Activated CD8-positive, alpha-beta memory T cell treated with anti-CD3 and anti-CD28 coated beads for 4 hours (primary cell): Measurements from ENCODE around the gene KIR2DL4.
"Not testable (repeated sequence)": the region's sequence is repeated elsewhere in the genome, so short reads cannot be mapped to it uniquely, and the experiment has no call there.

ENCODE experiments used
- DNase-seq, 2 donors: peaks; one replicate each; pipeline ENCODE4 v3.0.0-alpha.2; 2020; ENCODE audit warnings: low read depth in 2 of 2

Gene KIR2DL4

DNA sequence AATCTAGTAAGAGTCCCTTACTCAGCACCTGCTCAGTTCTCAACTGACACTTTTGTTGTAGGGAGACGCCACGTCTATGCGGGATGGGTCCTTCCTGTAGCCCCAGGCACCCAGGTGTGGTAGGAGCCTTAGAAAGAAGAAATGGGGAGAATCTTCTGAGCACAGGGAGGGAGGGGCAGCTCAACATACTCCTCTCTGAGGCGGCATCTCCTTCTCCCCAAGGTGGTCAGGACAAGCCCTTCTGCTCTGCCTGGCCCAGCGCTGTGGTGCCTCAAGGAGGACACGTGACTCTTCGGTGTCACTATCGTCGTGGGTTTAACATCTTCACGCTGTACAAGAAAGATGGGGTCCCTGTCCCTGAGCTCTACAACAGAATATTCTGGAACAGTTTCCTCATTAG lies 1.2 kb downstream of the KIR2DL4 start:
- DNase-seq, result no peak

DNA sequence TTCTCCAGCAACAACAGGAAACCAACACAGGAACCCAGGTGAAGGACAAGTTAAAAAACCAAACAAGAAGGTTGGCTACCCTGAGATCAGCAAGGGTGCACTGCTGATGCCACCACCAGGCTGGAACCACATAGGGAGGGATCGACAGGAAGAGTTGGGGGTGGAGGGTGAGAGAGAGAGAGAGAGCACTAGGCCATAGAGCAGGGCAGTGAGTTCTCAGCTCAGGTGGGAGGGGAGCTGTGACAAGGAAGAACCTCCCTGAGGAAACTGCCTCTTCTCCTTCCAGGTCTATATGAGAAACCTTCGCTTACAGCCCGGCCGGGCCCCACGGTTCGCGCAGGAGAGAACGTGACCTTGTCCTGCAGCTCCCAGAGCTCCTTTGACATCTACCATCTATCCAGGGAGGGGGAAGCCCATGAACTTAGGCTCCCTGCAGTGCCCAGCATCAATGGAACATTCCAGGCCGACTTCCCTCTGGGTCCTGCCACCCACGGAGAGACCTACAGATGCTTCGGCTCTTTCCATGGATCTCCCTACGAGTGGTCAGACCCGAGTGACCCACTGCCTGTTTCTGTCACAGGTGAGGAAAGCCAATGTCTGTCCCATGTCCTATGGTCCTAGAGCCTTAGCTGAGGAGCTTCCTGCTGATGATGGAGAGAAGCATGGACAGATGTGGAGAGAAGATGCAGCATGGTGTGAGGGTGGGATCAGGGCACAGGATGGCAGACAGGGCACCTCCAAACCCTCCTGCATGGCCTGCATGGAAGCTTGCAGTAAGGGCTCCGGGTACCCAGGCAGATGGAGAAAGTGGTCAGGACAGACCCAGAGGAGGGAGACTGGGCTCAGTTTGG lies 2.5 kb downstream of the KIR2DL4 start:
- DNase-seq, result no peak

DNA sequence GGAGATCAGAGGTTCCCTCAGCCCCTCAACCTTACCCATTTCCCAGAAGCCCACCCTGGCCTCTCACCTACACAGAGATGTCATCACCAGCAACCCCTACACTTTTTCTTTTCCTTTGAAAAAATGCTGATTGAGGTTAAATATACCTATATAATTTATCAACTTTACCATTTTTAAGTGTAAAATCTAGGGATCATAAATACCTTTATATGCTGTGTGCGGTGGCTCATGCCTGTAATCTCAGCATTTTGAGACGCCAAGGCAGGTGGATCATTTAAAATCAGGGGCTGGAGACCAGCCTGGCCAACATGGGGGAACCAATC lies 3.1 kb downstream of the KIR2DL4 start:
- DNase-seq, result no peak

DNA sequence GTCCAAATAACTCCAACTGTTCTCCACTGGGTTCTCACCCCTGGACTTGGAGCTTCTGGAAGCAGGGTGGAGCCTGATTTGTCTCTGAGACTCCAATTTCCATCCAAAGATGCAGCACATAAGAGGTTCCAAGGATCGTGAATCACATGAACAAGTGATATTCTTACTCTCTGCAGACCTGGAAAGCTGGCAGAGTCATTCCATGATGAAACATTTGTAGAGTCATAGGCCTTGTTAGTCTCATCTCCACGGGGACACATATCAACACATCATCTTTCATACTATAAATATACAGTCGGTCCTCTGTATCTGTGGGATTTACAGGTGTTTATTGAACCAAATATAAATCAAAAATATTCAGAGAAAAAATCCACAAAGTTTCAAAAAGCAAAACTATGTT lies 11.2 kb downstream of the KIR2DL4 start:
- not testable (repeated sequence) for DNase-seq

DNA sequence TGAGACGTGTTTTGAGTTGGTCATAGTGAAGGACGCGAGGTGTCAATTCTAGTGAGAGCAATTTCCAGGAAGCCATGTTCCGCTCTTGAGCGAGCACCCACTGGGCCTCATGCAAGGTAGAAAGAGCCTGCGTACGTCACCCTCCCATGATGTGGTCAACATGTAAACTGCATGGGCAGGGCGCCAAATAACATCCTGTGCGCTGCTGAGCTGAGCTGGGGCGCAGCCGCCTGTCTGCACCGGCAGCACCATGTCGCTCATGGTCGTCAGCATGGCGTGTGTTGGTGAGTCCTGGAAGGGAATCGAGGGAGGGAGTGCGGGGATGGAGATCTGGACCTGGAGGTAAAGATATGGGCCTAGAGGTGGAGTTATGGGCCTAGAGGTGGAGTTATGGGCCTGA lies 12.8 kb downstream of the KIR2DL4 start, which contains the start of gene KIR3DL1:
KIR3DL1 (plus strand) TSS at position 218 of the 400 bp plus-strand sequence.
- not testable (repeated sequence) for DNase-seq

DNA sequence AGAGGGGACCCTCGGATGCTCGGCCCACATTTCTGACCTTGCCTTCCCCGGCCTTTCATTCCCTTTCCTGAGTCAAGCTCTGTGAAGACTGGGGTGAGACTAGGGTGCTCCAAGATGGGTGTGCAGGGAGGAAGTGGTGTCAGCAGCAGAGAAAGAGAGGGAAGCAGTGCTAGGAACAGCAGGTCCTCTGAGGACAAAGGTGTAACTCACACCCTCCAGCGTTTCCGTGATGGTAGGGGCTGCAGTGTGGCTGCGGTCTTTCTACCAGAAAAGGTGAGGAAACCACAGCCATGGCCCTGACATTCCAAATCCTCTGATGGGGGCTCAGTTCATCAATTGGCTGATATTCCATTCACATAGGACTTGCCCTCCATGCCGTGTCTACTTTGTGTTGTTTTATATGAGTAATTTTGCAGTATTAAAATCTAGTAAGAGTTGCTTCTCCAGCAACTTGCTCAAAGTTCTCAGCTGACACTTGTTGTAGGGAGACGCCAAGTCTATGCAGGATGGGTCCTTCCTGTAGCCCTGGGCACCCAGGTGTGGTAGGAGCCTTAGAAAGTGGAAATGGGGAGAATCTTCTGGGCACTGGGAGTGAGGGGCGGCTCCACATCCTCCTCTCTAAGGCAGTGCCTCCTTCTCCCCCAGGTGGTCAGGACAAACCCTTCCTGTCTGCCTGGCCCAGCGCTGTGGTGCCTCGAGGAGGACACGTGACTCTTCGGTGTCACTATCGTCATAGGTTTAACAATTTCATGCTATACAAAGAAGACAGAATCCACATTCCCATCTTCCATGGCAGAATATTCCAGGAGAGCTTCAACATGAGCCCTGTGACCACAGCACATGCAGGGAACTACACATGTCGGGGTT lies 14.5 kb downstream of the KIR2DL4 start:
- no peak for DNase-seq

DNA sequence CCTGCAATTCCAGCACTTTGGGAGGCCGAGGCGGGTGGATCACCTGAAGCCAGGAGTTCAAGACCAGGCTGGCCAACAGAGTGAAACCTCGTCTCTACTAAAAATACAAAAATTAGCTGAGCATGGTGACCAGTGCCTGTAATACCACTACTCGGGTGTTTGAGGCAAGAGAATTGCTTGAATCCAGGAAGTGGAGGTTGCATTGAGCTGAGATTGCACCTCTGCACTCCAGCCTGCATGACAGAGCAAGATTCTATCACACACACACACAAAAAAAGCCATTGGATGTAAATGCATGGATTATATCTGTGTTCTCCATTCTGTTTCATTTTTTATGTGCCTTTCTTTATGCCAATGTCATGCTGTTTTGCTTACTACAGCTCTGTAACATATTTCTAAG lies 21.0 kb downstream of the KIR2DL4 start:
- not testable (repeated sequence) for DNase-seq

DNA sequence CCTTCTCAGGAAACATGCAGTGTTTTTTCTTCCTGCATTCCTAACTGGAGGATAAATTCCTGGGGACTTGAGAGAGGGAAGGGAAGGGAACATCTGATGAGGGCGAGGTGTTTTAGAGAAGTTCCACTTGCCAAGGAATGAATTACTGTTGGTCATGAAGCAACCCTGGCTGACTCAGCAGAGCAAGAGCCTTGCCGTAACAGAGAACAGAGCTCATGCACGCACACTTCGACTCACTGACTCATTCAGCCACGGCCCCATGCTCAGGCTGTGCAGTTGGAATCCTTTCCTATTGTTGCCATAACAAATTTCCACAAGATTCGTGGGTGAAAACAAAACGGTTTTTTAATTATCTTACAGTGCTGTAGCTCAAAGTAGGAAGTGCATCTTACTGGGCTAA lies 21.9 kb downstream of the KIR2DL4 start:
- DNase-seq, result not testable (repeated sequence)

DNA sequence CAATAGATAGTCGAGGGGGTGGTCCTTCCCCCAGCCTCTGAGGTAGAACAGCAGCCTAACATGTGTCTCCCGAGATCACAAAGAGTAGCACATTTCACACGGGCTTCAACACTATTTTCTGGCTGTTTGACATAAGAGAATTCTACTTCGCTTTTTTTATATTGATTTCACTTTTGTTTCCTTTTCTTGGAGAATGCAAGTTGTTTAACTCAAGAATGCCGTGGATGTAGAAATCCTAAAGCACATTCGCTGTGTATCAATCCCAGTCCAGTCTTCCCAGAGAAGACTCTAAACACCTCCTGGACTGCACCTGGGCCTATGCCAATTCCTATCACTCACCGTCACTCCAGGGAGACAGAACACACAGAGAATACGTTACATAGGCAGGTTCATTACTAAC lies 24.7 kb downstream of the KIR2DL4 start:
- not testable (repeated sequence) for DNase-seq

DNA sequence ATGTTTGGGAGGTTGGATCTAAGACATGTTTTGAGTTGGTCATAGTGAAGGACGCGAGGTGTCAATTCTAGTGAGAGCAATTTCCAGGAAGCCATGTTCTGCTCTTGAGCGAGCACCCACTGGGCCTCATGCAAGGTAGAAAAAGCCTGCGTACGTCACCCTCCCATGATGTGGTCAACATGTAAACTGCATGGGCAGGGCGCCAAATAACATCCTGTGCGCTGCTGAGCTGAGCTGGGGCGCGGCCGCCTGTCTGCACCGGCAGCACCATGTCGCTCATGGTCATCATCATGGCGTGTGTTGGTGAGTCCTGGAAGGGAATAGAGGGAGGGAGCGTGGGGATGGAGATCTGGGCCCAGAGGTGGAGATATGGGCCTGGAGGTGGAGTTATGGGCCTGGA lies 29.1 kb downstream of the KIR2DL4 start, which contains the start of gene KIR2DS4:
KIR2DS4 (plus strand) TSS at position 181 of the 400 bp plus-strand sequence.
- DNase-seq, result not testable (repeated sequence)

DNA sequence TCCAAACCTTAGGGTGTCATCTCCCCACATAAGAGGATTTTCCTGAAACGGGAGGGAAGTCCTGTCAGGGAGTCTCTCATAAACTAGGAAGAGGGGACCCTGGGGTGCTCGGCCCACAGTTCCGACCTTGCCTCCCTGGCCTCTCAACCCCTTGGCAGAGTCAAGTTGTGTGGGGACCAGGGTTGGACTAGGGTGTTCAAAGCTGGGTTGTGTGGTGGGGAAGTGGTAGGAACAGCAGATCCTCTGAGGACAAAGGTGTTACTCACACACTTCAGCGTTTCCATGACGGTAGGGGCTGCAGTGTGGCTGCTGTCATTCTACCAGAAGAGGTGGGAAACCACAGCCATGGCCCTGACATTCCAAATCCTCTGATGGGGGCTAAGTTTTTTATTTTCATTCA lies 31.7 kb downstream of the KIR2DL4 start:
- not testable (repeated sequence) for DNase-seq

DNA sequence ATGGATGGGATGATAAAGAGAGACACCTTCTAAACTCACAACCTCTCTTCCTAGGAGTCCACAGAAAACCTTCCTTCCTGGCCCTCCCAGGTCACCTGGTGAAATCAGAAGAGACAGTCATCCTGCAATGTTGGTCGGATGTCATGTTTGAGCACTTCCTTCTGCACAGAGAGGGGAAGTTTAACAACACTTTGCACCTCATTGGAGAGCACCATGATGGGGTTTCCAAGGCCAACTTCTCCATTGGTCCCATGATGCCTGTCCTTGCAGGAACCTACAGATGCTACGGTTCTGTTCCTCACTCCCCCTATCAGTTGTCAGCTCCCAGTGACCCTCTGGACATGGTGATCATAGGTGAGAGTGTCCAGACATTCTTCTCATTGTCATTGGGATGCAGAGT lies 34.1 kb downstream of the KIR2DL4 start:
- DNase-seq, result not testable (repeated sequence)

DNA sequence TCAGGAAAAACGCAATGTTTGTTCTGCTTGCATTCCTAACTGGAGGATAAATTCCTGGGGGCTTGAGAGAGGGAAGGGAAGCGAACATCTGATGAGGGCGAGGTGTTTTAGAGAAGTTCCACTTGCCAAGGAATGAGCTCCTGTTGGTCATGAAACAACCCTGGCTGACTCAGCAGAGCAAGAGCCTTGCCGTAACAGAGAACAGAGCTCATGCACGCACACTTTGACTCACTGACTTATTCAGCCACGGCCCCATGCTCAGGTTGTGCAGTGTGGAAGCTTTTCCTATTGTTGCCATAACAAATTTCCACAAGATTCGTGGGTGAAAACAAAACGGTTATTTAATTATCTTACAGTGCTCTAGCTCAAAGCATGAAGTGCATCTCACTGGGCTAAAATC lies 39.8 kb downstream of the KIR2DL4 start:
- not testable (repeated sequence) for DNase-seq

DNA sequence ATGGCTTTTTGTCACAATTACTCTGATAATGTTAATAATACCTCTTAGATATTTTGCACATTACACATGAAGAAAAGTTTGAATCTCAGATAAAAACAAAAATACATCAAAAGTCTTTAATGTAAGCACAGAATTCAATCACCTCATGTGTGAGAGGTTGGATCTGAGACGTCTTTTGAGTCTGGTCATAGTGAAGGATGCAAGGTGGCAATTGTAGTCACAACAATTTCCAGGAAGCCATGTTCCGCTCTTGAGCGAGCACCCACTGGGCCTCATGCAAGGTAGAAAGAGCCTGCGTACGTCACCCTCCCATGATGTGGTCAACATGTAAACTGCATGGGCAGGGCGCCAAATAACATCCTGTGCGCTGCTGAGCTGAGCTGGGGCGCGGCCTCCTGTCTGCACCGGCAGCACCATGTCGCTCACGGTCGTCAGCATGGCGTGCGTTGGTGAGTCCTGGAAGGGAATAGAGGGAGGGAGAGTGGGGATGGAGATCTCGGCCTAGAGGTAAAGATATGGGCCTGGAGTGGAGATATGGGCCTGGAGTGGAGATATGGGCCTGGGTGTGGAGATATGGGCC lies 46.7 kb downstream of the KIR2DL4 start, which contains the start of gene KIR3DL2:
KIR3DL2 (plus strand) TSS at position 383 of the 580 bp plus-strand sequence; CDS start at position 416, 33 bp downstream.
- not testable (repeated sequence) for DNase-seq

DNA sequence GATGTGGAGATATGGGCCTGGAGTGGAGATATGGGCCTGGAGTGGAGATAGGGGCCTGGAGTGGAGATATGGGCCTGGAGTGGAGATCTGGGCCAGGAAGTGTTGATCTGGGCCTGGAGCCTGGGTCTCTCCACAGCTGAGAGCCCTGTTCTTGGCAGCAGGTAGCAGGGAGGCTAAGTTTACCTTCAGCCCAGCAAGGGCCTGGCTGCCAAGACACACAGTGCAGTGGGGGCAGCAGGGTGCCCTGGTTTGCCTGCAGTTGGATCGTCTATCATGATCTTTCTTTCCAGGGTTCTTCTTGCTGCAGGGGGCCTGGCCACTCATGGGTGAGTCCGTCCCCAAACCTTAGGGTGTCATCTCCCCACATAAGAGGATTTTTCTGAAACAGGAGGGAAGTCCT lies 47.5 kb downstream of the KIR2DL4 start:
- no peak for DNase-seq

DNA sequence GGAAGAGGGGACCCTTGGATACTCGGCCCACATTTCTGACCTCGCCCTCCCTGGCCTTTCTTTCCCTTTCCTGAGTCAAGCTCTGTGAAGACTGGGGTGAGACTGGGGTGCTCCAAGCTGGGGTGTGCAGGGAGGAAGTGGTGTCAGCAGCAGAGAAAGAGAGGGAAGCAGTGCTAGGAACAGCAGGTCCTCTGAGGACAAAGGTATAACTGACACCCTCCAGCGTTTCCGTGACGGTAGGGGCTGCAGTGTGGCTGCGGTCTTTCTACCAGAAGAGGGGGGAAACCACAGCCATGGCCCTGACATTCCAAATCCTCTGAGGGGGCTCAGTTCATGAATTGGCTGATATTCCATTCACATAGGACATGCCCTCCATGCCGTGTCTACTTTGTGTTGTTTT lies 47.9 kb downstream of the KIR2DL4 start:
- no peak for DNase-seq

DNA sequence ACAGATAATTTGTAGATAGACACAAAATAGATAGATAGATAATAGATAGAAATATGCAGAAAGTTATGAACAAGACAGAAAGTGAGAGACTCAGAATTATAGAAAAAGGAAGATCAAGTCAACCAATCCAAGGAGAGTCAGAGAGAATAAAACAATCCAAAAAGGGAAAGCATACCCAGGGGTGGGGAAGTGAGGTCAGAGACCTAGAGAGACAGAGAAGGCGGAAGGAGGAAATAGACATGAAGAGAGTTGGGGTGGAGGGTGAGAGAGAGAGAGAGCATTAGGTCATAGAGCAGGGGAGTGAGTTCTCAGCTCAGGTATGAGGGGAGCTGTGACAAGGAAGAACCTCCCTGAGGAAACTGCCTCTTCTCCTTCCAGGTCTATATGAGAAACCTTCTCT lies 51.8 kb downstream of the KIR2DL4 start:
- DNase-seq, result not testable (repeated sequence)

DNA sequence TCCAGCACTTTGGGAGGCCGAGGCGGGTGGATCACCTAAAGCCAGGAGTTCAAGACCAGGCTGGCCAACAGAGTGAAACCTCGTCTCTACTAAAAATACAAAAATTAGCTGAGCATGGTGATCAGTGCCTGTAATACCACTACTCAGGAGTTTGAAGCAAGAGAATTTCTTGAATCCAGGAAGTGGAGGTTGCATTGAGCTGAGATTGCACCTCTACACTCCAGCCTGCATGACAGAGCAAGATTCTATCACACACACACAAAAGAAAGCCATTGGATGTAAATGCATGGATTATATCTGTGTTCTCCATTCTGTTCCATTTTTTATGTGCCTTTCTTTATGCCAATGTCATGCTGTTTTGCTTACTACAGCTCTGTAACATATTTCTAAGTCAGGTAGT lies 55.1 kb downstream of the KIR2DL4 start:
- DNase-seq, result not testable (repeated sequence)

DNA sequence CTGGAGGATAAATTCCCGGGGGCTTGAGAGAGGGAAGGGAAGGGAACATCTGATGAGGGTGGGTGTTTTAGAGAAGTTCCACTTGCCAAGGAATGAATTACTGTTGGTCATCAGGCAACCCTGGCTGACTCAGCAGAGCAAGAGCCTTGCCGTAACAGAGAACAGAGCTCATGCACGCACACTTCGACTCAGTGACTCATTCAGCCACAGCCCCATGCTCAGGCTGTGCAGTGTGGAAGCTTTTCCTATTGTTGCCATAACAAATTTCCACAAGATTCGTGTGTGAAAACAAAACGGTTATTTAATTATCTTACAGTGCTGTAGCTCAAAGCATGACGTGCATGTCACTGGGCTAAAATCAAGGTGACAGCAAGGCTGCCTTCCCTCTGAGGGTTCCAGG lies 56.0 kb downstream of the KIR2DL4 start:
- not testable (repeated sequence) for DNase-seq

DNA sequence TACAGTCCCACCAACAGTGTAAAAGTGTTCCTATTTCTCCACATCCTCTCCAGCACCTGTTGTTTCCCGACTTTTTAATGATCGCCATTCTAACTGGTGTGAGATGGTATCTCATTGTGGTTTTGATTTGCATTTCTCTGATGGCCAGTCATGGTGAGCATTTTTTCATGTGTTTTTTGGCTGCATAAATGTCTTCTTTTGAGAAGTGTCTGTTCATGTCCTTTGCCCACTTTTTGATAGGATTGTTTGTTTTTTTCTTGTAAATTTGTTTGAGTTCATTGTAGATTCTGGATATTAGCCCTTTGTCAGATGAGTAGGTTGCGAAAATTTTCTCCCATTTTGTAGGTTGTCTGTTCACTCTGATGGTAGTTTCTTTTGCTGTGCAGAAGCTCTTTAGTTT lies 60.0 kb downstream of the KIR2DL4 start:
- DNase-seq, result not testable (repeated sequence)
